ENCODE measurements around the gene ZMIZ1.
A peak's percentile ranks its signal among the peaks of the same experiment; 100 is the strongest.

Gene ZMIZ1

DNA sequence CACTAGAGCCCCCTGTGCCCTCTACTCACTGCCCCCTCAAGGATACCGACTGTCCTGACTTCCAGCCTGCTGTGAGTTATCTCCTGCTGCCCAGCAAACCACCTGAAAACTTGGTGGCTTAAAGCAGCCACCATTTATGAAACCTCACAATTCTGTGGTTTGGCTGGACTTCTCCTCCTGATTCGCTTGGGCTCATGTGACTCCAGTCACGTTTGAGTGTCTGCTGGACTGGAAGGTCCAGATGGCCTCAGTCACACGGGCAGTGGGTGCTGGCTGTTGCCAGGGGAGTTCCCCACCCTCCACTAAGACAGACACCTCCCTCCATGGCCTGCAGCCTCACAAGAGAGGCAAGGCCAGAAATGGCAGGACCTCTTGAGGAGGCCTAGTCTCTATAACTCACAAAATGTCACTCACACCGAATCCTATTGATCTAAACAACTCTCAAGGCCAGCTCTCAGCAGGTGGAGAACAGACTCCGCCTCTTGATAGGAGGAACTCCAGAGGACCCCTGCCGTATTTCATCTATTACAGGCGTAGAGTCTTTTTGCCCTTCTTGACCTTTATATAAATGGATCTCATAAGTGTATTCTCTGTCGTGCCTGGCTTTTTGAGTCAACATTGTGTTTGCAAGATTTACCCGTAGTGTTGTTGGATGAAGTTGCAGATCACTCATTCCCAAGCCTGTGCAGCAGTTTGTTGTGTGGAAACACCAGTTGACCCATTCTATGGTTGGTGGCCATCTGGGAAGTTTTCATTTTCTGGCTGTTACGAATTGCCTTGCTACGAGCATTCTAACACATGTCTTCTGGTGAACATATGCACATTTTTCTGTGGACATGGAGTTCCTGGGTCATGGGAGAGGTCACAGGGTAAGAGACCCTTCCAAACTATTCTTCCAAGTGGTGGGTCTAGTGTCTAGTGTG is 48.3 kb downstream of the ZMIZ1 start:
- peak; percentile 69 for FAIRE-seq
- DNase-seq (ENCODE audit: low spot score) = peak; percentile 46

DNA sequence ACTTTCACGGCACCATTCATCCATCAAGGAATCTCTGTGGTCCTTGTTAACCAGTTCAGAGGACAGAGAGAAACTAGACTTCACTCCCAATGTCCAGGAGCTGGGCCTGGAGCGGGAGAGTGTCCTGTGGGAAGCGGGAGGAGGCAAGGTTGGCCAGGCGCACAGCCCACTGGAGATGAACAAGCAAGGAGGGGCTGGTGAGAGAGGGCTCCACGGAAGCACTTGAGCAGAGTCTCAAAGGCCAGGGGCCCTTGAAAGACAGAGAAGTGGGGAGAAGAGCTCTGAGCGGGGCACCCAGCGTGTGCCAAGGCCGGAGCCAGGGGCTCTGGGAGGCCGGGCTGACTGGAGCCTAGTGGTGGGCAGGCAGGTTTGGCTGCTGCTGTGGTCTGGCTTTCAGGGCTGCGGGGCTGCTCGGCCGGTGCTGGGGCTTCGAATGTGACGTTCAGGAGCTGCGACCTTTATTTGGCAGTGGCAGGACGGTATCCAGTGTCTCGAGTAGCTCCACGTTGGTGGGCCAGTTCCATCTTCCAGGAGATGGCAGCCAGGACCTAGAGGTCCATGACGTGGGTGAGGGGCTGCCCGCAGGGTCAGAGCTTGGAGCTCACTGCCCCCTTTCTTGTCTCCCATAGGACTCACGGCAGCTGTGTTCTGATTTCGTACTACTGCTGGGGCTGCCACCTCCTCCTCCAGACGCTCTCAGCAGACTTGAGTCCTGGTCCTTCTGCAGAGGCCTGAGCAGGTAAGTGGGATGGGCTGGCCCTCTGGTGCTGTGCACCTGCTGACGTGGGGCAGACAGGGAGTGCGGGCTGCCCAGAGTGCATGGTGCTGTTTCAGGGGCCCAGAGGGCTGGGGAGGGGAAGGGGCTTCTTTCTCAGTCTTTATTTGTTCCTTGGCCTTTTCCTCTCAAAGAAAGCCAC is 49.8 kb downstream of the ZMIZ1 start:
- FAIRE-seq (no peak), DNase-seq (ENCODE audit: low spot score) (no peak)

DNA sequence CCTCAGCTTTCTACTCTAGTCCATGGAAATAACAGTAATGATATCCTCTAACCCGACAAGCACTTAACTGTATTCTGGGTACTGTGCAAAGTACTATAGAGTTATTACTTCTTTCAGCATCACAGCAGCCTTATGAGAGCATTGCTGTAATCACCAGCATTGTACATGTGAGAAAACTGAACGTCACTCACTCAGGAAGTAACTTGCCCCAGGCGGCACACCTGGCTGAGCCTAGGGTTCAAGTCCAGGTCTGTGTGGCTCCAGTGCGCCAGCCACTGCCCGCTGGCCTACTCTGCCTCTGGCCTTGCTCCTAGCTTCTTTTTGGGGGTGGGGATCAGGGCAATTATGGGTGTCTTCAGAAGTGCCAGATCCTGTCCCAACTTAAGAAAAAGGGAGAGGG is 50.5 kb downstream of the ZMIZ1 start:
- DNase-seq (ENCODE audit: low spot score) (no peak), FAIRE-seq (no peak)

DNA sequence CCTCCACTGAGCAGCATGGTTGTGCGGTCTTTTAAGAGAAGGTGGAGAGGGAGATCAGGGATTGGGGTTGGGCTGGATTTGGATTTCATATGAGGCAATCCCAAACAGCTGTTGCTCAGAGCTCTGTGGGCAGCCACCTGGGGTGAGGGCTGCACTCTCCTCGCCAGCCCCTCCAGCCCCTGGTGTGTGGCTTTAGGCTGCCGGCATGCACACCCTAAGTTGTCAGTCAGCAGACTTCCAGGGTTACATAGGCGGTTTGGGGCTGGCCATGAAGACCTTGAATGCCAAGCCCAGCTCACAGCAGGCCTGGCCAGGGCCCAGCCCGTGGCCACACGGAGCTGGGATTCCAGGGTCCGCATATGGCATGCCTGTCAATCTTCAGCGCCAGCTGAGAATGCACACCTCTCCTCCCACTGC is 54.8 kb downstream of the ZMIZ1 start:
- DNase-seq (ENCODE audit: low spot score) (no peak), FAIRE-seq (no peak)

DNA sequence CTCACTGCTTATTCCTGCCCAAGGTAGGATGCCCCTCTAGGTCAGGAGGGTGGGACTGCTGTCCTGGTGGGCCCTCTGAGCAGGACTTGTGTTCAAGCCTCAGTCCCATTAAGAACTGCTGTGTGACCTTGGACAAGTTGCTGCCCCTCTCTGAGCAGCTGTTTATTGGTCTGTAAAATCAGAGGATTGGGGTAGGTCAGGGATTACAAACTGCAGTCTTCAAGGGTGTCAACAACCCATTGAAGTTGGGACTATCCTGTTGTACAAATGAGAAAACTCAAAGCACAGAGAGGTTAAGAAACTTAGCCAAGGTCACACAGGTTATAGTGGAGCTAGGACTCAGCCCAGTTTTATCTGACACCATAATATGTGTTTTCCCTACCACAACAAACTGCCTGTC is 55.3 kb downstream of the ZMIZ1 start:
- DNase-seq (ENCODE audit: low spot score) = no peak
- no peak for FAIRE-seq

DNA sequence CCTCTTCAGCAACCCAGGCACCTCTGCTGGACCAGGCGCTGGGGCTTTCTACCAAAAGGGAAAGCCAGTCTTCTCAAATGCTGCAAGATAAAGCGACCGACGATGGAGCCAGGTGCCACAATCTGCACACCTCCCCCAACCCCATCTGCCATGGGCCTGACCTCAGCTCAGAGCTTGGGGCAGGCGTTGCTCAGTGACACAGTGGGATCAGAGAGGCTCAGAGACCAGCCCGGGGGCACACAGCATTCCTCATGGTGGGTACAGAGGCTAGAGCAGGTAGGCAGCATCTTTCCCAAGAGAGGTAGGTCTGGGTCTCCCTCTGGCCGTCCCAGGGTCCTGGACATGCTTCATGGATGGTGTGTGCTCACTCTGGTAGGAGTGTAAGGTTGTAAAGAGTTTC is 56.3 kb downstream of the ZMIZ1 start:
- FAIRE-seq = no peak
- DNase-seq (ENCODE audit: low spot score) = no peak

DNA sequence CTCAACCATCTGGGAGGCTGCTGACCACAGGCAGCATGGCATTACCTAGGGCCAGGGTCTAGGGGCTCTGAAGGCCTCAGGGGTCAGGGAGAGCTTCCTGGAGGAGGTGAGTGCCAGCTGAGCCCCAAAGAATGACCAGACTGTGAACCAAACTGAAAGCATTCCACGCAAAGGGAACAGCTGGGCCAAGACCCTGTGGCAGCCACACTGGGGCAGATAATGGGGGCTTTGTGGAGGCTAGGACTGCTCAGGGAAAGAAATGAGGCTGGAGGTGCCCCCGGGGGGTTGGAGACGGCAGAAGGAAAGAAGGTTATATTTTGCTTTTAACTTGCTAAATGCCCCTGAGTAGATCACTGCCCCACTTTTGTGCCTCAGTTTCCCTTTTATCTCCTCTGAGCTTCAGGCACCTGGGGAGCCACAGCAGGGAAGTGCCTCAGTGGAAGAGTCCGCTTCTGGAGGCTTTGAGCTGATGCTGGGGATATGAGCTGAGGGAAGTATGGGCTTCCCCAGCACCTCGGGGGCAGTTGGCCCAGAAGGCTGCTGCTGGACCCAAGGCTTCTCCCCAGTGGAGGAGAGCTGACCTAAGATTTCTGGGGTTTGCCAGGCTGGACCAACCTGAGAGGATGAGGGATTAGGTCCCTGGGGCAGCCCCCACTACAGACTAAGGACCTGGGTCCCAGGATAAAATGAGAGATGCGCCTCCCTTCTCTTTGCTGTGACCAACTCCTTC is 57.8 kb downstream of the ZMIZ1 start:
- FAIRE-seq = no peak
- DNase-seq (ENCODE audit: low spot score) = no peak

DNA sequence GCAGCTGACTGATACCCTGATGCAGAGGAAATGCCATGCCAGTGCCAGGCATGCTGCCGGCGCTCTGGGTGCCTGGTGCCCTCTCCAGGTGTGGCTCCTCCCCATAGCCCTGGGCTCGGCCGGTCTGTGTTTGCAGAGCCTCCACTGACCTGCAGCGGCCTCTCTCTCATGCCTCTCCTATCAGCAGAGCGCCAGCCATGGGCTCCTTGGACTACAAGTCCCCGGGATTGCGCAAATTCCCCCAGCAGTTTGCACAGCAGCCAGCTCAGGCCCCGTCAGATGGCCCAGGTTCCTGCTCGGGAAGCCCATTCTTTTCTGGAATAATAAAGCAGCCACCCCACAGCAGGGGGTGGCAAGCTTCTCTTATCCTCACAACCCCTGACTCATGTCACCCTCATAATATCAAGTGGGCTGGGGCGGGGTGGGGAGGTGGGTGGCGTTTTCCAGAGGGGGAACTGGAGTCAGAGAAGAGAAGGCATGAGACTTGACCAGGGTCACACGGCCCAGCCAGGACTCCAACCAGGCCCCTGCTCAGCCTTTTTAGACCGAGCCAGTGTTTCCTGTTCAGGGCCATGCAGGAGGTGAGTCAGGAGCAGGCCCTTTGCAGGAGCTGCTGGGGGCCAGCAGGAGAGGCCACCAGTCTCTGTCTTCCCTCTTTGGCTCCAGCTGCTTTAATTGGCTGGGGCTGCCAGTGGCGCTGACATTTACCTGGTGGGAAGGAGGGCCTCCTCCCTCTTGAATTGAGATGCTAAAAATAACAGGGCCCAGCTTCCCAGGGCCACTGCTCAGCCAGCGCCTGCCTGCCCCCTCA is 58.6 kb downstream of the ZMIZ1 start:
- DNase-seq (ENCODE audit: low spot score) = peak; percentile 91
- FAIRE-seq = peak; percentile 70

DNA sequence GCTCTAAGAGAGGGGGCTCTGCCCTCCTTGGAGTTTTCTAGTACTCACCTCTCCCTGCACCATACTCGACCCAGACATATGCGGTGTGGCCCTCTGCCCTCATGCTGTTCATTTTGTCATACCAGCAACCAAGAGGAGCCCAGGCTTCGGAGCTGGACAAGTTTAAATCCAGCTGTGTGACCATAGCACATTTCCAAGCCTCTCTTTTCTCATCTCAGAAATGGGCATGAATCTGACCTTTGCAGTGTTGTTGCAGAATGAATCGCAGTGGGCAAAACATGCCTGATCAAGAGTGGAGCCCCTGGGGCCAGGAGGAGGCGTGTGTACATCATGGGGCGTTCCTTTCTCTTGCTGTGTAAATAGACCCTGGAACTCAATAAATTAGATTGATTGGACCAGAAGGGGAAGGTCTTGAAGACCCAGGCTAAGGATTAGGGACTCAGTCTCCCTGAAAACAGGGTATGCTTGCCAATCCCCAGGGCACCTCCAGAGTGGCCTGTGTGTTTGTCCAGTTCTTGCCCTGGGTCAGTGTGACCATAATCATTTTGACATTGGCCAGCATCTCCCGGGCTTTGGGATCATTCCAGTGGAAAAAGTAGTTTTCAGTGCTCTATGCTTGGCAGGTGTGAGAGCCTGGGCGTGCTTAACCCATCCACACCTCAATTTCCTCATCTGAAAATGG is 59.6 kb downstream of the ZMIZ1 start:
- FAIRE-seq = no peak
- no peak for DNase-seq (ENCODE audit: low spot score)

DNA sequence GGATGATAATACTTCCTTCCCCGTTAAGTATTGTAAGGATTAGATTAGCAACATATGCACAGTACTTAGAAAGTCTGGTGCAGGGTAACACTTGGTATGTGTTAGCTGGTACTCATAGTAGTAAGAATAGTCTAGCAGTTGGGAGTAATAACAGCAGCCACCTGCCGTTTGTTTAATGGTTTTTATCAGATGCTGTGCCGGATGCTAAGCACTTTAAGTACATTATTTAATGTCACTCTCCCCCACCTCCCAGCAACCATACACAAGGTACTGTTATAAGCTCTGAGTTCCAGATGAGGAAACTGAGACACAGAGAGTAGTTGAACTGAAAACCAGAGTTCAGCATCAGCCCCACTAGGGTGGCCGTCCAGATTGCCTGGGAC is 60.1 kb downstream of the ZMIZ1 start:
- no peak for FAIRE-seq

DNA sequence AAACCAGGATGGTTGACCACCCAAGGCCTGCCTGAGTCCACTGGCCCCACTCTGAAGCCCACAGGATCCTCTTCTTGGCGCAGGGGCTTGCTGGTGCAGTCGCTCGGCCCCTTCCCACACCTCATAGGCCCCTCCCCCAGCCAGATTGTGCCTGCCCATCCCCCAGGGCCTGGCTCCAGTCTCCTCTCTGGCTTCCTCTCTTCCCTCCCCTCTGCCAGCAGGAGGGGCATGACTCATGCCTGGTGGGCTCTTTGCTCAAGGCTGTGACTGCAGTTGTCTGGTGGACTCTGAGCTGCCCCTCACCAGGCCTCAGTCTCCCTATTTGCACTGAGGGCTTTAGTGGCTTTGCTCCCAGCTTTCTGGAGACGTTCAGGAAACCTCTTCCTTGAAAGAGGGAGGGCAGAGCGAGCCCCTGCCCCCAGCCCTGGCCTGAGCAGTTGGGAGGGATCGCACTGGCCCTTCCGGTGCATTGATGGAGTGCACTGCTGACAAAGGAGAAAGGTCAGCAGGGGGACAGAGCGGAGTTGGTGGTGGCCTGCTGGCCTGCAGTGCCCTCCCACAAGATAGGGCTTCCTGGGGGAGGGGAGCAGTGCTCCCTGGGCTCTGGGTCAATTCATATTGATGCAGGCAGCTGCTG is 60.7 kb downstream of the ZMIZ1 start:
- DNase-seq (ENCODE audit: low spot score) (peak; percentile 55), FAIRE-seq (no peak)

More for the DNA sequence above, 60.1 kb downstream of the ZMIZ1 start:
- DNase-seq (ENCODE audit: low spot score) = no peak

DNA sequence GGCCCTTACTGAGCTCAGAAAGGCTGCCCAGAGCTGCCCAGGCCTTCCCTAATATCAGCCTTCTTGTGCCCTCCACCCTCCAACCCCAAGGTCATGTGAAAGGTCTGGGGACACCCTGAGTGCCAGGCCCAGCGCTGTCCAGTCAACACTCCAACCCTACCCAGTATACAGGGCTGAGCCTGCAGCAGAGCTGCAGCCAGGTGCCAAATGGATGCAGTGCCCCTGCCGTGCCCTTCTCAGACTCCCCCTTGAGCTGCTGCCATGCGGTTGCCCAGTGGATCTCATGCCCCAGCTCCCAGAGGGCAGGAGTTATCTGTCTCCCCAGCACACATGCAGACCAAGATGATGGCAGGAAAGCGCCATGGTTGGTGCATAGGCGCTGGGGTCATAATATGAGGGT is 61.5 kb downstream of the ZMIZ1 start:
- DNase-seq (ENCODE audit: low spot score) (no peak), FAIRE-seq (no peak)

DNA sequence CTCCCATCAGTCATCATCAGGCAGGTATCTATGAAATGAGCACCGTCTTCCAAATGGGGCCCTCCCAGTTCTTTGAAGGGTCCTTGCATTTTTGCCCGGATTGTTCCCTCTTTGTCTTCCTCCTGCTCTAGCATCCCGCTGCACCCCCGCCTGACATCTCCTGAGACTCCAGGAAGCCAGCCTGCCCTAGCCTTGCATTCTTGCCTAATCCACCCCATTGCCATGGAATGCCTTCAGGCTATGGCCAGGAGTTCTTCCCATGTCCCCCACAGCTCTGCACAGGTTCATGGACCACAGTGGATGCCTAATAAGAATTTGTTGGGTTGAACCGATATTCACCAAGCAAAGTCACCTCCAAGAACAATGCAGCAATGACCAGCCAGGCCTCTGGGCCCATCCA is 62.1 kb downstream of the ZMIZ1 start:
- no peak for DNase-seq (ENCODE audit: low spot score)
- no peak for FAIRE-seq

DNA sequence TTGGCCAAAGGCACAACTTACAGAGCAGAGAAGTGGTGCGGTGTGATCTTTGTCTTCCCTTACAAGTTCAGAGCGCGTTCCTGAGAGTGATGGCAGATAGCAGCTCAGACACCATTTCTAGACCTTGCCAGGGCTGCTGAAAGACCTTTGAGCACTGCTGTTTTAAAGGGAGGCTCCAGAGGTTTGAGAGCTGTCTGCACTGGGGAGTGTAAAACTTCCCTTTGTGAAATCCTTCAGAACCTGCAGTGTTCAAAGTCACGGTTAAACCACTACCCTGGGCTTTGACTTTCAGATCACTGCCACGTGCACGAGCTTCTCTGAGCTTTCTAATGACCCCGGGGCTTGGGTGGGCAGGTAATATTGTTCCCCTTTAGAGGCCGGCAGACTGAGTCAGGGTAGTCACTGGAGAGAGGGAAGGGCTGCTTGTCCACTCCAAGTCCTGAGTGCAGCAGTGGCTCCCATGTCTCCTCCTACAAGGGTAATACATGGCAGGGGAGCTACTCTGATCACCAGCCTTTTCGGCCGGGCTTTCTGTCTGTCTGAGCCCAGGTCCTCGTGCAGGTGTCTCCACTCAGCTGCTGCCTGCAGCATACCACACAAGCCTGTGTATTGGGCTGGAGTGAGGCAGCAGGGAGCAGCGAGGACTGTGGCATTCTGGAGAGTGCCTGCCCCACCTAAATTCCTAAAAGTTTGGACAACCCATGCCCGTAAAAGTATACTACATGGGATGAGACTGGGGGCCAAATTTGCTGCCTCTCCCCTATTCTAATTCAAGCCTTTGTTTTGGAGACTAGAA is 63.3 kb downstream of the ZMIZ1 start:
- no peak for DNase-seq (ENCODE audit: low spot score)

DNA sequence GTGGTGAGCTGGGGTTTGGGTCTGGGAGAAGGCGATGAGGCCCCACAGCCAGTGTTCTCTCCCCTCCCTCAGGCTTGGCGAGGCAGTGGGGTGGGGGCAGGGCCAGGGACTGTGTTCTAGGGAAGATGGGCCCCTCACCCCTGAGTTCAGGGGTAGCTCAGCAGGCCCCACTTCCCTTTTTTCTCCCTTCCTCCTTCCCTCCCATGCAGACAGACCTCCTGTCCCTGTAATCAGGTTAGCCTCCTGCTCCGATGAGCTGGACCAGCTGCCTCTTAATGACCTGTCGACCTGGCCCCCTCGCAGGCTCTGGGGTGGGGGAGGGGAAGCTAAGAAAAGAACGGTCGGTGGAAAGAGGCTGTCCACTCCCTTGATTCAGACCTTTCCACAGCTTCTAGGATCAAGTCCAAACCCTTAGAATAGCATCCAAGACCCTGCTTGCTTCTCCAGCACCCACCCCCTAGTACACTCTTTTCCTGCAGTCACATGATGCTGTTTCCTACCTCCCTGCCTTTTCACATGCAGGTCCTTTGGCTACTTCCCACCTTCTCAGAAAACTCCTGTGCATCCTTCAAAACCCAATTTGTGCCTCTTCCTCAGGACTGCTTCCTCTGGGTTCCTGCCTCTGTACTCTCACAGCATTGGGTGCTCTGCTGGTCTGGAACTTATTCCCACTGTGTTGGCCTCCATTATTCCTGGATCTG is 64.1 kb downstream of the ZMIZ1 start:
- DNase-seq (ENCODE audit: low spot score) (no peak), FAIRE-seq (no peak)

More for the DNA sequence above, 63.3 kb downstream of the ZMIZ1 start:
- no peak for FAIRE-seq

DNA sequence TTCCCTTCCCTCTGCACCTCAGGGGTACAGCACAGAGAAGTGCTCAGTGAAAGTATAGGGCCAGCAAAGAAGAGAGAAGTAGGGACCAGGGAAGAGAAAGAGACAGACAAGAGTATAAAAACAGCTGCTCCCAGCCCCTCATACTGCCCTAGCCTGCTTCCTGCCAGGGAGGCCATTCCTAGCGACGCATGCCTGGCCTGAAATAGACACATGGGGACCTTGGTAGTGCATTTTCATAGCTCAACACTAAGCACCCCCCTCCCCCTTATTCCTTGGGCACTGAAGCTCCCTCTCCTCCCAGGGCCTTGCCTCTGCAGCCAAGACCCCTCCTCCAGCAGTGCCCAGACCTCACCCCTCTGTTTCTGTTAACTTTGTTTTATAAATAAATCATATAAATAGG is 64.7 kb downstream of the ZMIZ1 start:
- FAIRE-seq (no peak), DNase-seq (ENCODE audit: low spot score) (no peak)

DNA sequence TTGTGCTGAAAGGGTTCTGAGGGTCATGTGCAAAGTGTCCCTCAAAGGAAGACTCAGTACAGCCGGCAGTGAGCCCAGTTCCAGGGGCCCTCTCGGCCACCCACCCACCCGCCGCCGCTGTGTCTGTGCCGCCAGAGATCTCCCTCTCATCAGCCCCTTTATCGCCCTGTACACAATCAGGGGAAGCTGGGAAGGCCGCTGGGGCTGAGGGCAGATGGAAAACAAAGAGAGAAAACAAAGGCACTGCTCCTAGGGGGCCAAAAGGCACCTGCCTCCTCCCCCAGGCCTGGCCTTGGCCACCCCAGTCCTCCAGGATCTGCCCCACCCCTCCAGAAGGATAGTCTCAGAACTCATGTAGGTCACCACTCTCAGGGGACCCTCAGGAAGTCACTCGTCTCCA is 67.0 kb downstream of the ZMIZ1 start:
- FAIRE-seq (no peak), DNase-seq (ENCODE audit: low spot score) (no peak)

All from RCC 7860 (cell line).